HG03342 (cell line): Measurements from ENCODE around the gene ATOSA.

Source experiments
- ATAC-seq: cut with Tn5 transposase; IDR thresholded peaks from one replicate; pipeline ENCODE4 v1.9.1; 2021; ENCODE audit warnings: mild to moderate bottlenecking, moderate library complexity; ENCODE audit not compliant: unreplicated experiment

Gene ATOSA

GRCh38 chr15:52689562-52689961 lies 10.4 kb upstream of the ATOSA start:
- no peak for ATAC-seq

- peak; percentile 53 for ATAC-seq
These were observed 4.4 kb upstream of the ATOSA start for GRCh38 chr15:52683580-52683979.

- peak; percentile 23 for ATAC-seq
These were observed 3.6 kb upstream of the ATOSA start for GRCh38 chr15:52682781-52683180.

- ATAC-seq, result no peak
These were observed 3.0 kb upstream of the ATOSA start for GRCh38 chr15:52682200-52682599.

GRCh38 chr15:52681441-52681840 lies 2.3 kb upstream of the ATOSA start:
- no peak for ATAC-seq

GRCh38 chr15:52680761-52681160 lies 1.6 kb upstream of the ATOSA start:
- ATAC-seq, result no peak

- no peak for ATAC-seq
These were observed 828 bp upstream of the ATOSA start for GRCh38 chr15:52680041-52680391.

GRCh38 chr15:52678468-52679231 lies 538 bp downstream of the ATOSA start:
- peak; percentile 11 for ATAC-seq

GRCh38 chr15:52677593-52678467 lies 1.4 kb downstream of the ATOSA start:
- peak; percentile 25 for ATAC-seq

- no peak for ATAC-seq
These were observed 4.4 kb downstream of the ATOSA start for GRCh38 chr15:52674831-52675230.

- ATAC-seq, result no peak
These were observed 5.5 kb downstream of the ATOSA start for GRCh38 chr15:52673734-52674133.

- no peak for ATAC-seq
These were observed 5.9 kb downstream of the ATOSA start for GRCh38 chr15:52673312-52673711.

GRCh38 chr15:52672661-52673060 lies 6.5 kb downstream of the ATOSA start:
- ATAC-seq, result no peak

- no peak for ATAC-seq
These were observed 9.1 kb downstream of the ATOSA start for GRCh38 chr15:52670087-52670486.

GRCh38 chr15:52668133-52668532 lies 11.1 kb downstream of the ATOSA start:
- ATAC-seq, result no peak

GRCh38 chr15:52667597-52667996 lies 11.6 kb downstream of the ATOSA start:
- ATAC-seq, result peak; percentile 84

- no peak for ATAC-seq
These were observed 15.5 kb downstream of the ATOSA start for GRCh38 chr15:52663536-52664294.

GRCh38 chr15:52661909-52662308 lies 17.3 kb downstream of the ATOSA start:
- ATAC-seq, result no peak

- no peak for ATAC-seq
These were observed 19.0 kb downstream of the ATOSA start for GRCh38 chr15:52660192-52660591.

- ATAC-seq, result peak; percentile 82
These were observed 20.2 kb downstream of the ATOSA start for GRCh38 chr15:52658955-52659354.

GRCh38 chr15:52657338-52657737 lies 21.9 kb downstream of the ATOSA start:
- no peak for ATAC-seq
